CD4-positive, alpha-beta T cell treated with Interleukin-2 at 100 ng/mL for 4 hours (primary cell): Measurements from ENCODE around the gene GRAMD2B.
A peak's percentile ranks its signal among the peaks of the same experiment; 100 is the strongest.
"Not testable (repeated sequence)": the region's sequence is repeated elsewhere in the genome, so short reads cannot be mapped to it uniquely, and the experiment has no call there.

Experiments
- DNase-seq: peaks from one replicate; pipeline ENCODE4 v3.0.0-alpha.2; 2020; ENCODE audit warnings: low spot score

GRAMD2B gene, protein sequence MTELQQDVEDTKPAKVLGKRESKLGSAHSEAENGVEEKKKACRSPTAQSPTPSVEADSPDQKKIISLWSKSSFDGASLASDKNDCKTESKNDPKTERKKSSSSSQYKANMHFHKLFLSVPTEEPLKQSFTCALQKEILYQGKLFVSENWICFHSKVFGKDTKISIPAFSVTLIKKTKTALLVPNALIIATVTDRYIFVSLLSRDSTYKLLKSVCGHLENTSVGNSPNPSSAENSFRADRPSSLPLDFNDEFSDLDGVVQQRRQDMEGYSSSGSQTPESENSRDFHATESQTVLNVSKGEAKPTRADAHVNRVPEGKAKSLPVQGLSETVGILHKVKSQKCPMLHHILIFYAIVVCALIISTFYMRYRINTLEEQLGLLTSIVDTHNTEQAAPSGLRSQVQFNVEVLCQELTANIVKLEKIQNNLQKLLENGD

GRCh38 chr5:126422994-126423788 lies at the start of gene GRAMD2B:
TSS of gene GRAMD2B (plus strand) at chr5:126423409. CDS start at chr5:126423607, 198 bp downstream.
- DNase-seq: peak; percentile 60

- no peak for DNase-seq
These were observed 49.1 kb upstream of the GRAMD2B start for GRCh38 chr5:126374109-126374416.

DNA sequence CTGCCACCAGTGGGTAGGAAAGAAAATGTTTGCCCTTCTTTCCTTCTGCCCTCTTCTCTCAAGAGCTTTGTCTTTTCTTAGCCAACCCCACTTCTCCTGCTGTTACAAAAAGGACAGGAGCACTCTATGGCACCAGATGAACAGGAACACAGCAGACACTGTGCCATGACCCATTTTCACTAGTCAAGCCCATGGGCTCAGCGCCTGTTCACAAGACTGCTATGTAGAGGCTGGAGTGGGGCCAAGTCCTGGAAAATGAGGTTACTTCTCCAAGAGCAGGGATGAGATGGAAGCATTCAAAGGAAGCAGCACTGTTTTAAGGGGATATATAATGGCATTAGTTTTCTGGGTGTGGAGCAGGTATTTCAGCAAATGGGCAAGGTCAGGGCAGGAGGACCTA lies 46.8 kb upstream of the GRAMD2B start:
- no peak for DNase-seq

DNA sequence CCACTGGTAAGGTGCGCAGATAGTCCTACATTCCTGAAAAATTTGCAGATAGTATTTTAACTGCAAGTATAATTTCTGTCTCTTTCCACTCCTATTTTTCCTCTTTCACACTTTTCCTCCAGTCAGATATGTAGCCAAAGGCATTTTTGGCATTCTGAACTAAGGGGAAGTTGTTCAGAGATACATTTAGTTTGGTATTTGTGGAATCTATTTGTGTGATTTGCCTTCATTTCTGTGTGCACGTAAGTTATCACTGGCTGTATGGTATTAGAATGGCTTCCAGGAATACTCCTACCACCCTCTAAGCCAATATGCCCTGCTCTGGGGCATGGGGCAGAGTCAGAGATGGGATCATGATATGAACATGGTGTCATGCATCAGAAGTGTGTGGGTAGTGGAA lies 45.8 kb upstream of the GRAMD2B start:
- DNase-seq: no peak

- not testable (repeated sequence) for DNase-seq
These were observed 42.9 kb upstream of the GRAMD2B start for GRCh38 chr5:126380316-126380715.

GRCh38 chr5:126383246-126383645 lies 40.0 kb upstream of the GRAMD2B start:
- DNase-seq: no peak

DNA sequence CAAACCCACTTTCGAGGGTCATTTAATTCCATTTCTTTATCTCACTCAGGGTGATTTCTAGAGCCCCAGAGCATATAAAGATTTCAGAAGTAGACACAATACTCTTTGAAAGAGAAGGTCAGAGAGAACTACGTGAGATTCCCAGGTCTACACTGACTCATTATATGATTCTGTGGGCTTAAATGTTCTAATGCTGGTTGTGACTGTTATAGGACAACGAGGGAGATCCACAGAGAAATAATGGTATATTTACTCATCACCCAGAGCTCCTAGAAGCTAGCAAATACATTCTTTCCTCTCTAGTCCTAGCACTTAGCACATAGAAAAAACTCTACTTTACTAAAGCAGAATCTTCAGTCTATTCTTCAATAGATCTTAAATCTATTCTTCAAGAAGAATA lies 39.4 kb upstream of the GRAMD2B start:
- no peak for DNase-seq

GRCh38 chr5:126384985-126385384 lies 38.2 kb upstream of the GRAMD2B start:
- no peak for DNase-seq

DNA sequence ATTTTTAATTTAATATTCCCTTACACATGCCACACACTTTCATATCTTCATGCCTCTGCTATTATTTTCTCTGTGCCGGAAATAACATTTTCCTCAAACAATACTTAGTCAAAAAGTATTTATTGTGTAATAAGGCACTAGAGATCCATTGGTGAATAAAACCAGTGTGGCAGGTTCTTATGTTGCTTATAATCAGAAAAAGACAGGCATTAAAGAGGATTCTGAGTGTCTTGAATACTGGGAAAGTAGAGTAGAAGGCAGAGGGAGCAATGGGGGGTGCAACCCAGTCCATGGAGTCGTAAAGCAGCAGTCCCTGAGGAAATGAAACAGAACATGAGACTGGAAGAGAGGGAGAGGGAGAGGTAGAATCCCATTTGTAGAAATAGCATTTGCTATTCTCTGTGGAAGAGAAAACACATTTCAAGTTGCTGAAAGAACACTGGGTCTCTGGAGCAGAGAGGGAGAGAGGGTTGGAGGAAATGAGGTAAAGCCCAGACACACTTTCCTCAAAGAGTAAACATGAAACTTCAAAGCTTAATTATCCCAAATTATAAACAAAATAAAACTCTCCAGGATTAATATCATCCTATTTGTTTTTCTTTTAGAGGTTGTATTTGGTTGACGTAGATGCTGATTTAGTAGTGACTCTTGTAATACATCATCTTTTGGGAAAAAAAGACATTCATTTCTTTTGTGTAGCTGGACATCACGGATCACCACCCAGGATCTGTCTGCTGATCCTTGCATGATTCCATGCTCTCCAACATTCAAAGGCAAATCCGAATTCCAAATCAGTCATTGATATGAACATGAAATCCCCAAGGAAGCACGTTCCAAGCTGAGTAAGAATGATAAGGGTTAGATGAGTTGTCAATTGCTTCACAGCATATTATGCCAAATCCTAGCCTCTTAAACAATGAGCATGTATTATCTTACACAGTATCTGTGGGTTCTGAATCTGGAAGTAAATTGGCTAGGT lies 37.4 kb upstream of the GRAMD2B start:
- DNase-seq: no peak

DNA sequence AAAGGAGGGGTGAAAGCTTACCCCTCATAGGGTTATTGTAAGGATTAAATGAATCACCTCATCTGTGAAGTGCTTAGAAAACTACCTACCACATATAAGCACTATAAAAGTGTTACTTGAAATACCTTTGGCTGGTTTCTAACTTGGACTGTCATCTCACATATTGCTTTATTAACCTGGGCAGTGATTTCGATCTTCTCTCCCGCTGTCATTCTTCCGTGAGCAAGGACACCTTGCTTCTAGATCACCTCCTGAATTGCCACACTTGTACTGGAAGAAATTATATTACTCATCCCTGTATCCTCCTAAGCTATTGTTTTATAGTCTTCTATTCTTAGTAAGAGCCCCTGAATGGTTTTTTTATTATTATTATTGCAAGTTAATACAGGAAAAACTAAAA lies 34.0 kb upstream of the GRAMD2B start:
- DNase-seq: no peak

GRCh38 chr5:126390051-126390450 lies 33.2 kb upstream of the GRAMD2B start:
- no peak for DNase-seq

DNA sequence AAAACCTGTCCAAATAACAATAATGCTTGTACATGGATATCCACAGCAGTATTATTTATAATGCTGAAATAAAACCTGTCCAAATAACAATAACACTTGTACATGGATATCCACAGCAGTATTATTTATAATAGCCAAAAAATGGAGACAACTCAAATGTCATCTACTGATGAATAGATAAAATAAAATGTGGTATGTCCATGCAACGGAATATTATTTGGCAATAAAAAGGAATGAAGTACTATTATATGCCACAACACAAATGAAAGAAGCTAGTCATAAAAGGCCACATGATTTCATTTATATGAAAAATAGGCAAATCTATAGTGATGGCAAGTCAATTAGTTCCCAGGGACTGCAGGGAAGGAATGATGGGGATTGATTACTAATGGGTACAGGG lies 31.8 kb upstream of the GRAMD2B start:
- no peak for DNase-seq

DNA sequence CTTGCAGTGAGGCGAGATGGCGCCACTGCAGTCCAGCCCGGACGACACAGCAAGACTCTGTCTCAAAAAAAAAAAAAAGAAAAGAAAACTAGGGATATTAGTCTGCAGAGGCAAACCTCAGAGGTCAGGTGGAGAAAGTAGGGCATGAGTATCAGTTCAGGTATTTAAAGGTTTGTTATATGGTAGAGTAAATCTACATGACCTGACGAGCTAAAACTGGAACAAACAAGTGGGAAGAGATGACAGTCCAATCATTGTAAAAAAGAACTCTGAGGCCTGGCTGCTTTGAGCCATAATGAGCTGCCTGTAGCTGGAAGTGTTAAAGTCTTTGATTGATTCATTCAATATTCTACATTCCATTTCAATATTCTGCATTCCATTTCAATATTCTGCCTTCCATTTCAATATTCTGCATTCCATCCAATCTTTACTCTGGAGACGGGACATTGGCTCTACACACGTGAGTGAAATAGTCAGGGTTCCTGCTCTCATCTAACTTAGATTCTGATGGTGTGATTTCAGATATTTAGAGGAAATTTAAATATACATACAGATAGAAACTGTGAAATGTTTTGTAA lies 28.9 kb upstream of the GRAMD2B start:
- DNase-seq: no peak

DNA sequence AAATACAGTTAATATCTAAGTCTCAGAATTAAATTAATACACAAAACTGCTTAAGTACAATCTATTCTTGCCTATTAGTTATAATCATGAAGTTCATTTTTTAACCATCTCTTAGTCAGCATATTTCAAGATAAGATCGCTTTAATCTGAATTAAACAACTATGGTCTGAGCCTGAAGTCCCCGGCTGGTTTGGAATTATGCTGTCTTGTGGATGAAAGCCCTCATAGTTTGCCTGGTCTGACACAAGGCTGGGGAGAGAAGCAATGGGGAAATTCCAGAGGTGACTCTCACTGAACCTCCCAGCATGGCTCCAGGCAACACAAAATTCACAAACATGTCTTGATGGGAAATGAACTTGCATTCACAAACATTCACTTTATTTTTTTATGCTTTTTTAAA lies 28.0 kb upstream of the GRAMD2B start:
- DNase-seq: no peak

DNA sequence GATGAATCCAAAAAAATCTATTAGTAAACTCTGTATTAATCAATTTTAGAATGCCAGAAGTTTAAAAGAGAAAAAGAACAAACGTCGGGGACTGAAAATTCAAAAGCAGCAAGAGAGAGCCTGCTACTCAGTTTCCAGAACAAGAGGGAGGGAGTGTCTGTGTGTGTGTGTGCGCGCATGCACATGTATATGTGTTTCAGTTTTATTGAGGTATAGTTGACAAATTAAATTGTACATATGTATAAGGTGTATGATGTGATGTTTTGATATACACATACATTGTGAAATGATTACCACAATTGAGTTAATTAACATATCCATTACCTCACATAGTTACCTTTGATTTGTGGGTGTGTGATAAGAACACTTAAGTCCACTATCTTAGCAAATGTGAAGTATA lies 27.6 kb upstream of the GRAMD2B start:
- no peak for DNase-seq

DNA sequence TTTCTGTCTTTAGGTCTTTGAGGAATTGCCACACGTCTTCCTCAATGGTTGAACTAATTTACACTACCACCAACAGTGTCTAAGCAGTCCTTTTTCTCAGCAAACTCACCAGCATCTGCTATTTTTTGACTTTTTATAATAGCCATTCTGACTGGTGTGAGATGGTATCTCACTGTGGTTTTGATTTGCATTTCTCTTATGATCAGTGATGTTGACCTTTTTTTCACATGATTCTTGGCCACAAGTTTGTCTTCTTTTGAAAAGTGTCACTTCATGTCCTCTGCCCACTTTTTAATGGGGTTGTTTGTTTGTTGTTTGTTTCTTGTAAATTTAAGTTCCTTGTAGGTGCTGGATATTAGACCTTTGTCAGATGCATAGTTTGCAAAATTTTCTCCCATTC lies 26.5 kb upstream of the GRAMD2B start:
- DNase-seq: not testable (repeated sequence)

- no peak for DNase-seq
These were observed 24.4 kb upstream of the GRAMD2B start for GRCh38 chr5:126398791-126399190.

DNA sequence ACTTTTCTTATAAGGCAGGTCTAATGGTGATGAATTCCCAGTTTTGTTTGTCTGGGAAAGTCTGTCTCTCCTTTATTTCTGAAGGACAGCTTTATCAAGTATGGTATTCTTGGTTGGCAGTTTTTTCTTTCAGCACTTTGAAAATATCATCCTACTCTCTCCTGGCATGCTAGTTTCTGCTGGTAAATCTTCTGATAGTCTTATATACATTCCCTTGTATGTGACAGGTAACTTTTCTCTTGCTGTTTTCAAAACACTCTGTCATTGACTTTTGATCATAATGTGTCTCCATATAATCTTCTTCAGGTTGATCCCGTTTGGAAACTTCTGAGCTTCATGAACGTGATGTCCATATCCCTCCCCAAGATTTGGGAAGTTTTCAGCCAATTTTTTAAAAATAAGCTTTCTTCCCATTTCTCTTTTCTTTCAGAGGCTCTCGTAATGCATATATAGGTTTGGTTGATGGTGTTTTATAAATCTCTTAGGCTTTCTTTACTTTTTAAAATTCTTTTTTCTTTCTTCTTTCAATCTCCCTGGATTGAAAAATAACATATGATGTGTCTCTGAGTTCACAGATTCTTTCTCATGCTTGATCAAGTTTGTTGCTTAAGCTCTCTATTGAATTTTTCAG lies 22.5 kb upstream of the GRAMD2B start:
- DNase-seq: no peak

DNA sequence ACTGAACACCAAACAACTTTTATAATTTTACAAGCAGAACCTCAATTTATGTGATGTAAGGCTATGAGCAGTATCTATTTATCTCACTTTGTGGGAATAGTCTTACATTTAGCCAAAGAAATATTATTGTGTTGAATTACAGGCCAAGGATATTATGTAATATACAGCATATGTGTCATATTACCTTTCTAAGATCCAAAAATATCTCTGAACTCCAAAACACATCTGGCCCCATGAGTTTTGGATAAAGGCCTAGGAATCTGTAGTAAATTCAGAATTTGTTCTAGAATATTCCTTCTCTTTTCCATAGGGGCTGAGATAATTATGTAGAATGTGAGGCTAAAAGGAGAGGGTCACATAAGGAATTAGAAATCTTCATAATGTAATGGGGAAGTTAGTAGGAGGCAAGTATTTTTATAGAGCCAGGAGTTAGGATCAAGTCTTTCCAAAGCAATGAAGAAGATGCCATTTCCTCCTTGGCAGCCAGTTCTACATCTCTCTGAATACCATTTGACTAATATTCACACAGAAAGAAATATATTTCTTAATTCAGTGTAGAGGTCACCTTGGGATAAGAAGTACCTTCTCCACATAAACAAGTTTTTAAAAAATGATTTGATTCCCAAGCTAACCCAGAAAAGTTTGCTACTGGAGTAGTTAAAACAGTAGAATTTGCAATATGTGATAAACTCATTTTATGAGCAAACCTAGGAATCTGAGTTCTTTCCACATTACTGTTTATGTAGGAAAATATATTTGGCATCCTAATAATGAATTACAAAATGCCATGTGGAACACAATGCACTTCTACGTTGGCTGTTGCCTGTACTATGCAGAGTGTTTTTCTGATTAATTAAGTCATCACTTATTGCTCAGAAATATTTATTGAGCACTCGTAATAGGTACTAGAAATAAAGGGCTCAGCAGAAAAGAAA lies 20.3 kb upstream of the GRAMD2B start:
- DNase-seq: no peak

GRCh38 chr5:126403876-126404275 lies 19.3 kb upstream of the GRAMD2B start:
- no peak for DNase-seq
